HG03103 (cell line): ENCODE measurements around the gene PCLAF.
A peak's percentile ranks its signal among the peaks of the same experiment; 100 is the strongest.
"Not testable (repeated sequence)": the region's sequence is repeated elsewhere in the genome, so short reads cannot be mapped to it uniquely, and the experiment has no call there.

Experiments used
- ATAC-seq: cut with Tn5 transposase; IDR thresholded peaks from one replicate; pipeline ENCODE4 v1.9.1; 2021; ENCODE audit warnings: low read depth; ENCODE audit not compliant: unreplicated experiment

Gene PCLAF

GRCh38 chr15:64369078-64369607 lies 12.1 kb downstream of the PCLAF start:
- ATAC-seq = no peak

GRCh38 chr15:64361259-64361658 lies 20.0 kb downstream of the PCLAF start:
- no peak for ATAC-seq

- ATAC-seq = no peak
These were observed 24.6 kb downstream of the PCLAF start for GRCh38 chr15:64356710-64357040.

- peak; percentile 95 for ATAC-seq
These were observed 25.1 kb downstream of the PCLAF start, which contains the start of gene CSNK1G1 for GRCh38 chr15:64355944-64356709. TSS of gene CSNK1G1 (minus strand) at chr15:64356173. CDS start at chr15:64300499, 55,674 bp downstream.

- ATAC-seq = peak; percentile 8
These were observed 25.8 kb downstream of the PCLAF start for GRCh38 chr15:64355348-64355943.

- ATAC-seq = no peak
These were observed 26.4 kb downstream of the PCLAF start for GRCh38 chr15:64354688-64355344.

GRCh38 chr15:64351265-64351664 lies 30.0 kb downstream of the PCLAF start:
- no peak for ATAC-seq

- ATAC-seq = no peak
These were observed 31.9 kb downstream of the PCLAF start for GRCh38 chr15:64349375-64349774.

- ATAC-seq = no peak
These were observed 32.8 kb downstream of the PCLAF start for GRCh38 chr15:64348455-64348854.

GRCh38 chr15:64346242-64346641 lies 35.0 kb downstream of the PCLAF start:
- not testable (repeated sequence) for ATAC-seq

GRCh38 chr15:64344651-64345294 lies 36.5 kb downstream of the PCLAF start:
- ATAC-seq = no peak

GRCh38 chr15:64343841-64344240 lies 37.4 kb downstream of the PCLAF start:
- ATAC-seq = no peak

- no peak for ATAC-seq
These were observed 38.0 kb downstream of the PCLAF start for GRCh38 chr15:64343222-64343621.

GRCh38 chr15:64341961-64342360 lies 39.3 kb downstream of the PCLAF start:
- no peak for ATAC-seq

GRCh38 chr15:64340355-64340754 lies 40.9 kb downstream of the PCLAF start:
- no peak for ATAC-seq

GRCh38 chr15:64337761-64338160 lies 43.5 kb downstream of the PCLAF start:
- no peak for ATAC-seq

- ATAC-seq = no peak
These were observed 47.0 kb downstream of the PCLAF start for GRCh38 chr15:64333986-64334929.

GRCh38 chr15:64333516-64333915 lies 47.7 kb downstream of the PCLAF start:
- no peak for ATAC-seq

- ATAC-seq = not testable (repeated sequence)
These were observed 49.6 kb downstream of the PCLAF start for GRCh38 chr15:64331668-64332067.

- not testable (repeated sequence) for ATAC-seq
These were observed 54.3 kb downstream of the PCLAF start for GRCh38 chr15:64326975-64327374.
